HG03108 (cell line): Measurements from ENCODE around the gene DUXB.
A peak's percentile ranks its signal among the peaks of the same experiment; 100 is the strongest.

ENCODE experiments used
- ATAC-seq: cut with Tn5 transposase; IDR thresholded peaks from one replicate; pipeline ENCODE4 v1.9.1; 2021; ENCODE audit warnings: moderate library complexity; ENCODE audit not compliant: unreplicated experiment

Gene DUXB

DNA sequence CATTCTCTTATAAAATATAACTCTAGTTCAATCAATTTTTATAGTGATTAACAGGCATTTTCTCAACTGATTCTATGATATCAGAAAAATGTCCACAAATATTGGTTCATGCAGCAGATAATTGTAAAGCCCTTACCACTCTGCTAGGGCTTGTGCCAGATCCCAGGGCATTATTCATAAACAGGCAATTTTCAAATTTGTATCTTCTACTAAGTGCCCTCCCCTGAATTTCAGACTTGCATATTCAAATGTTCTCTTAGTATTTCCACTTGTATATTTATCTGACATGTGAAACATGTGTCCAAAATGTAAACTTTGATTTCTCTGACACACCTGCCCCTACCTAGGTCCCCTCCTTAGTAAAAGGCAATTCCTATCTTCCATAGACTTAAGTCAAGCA, 33.8 kb downstream of the DUXB start:
- ATAC-seq: no peak

DNA sequence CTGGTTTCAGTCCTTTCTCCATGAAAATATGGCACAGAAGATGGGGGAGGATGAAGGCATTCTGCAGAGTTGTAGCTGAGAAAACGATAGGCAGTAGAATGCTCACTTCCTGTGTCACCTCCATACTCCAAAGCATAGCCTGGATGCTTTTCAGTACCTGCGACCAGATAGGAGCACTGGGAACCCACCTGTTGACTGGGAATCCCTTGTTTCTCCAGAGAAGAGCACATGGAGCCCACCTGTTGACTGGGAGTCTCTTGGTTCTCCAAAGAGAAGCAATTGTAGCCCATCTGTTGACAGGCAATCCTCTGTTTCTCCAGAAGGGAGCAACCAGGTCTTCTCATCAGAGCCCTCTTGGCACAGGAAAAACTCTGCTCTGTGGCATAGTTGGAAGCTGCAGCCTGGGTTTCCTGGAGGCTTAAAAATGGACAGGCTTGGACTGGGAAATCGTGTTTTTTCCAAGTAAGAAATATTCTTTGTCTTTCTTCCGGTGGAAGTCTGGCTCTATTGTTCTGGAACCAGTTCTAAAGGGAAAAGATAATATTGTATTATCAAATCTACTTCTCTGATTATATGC, 40.4 kb downstream of the DUXB start:
- ATAC-seq: no peak

GRCh38 chr16:75660321-75660720, 40.9 kb downstream of the DUXB start:
- ATAC-seq: no peak

DNA sequence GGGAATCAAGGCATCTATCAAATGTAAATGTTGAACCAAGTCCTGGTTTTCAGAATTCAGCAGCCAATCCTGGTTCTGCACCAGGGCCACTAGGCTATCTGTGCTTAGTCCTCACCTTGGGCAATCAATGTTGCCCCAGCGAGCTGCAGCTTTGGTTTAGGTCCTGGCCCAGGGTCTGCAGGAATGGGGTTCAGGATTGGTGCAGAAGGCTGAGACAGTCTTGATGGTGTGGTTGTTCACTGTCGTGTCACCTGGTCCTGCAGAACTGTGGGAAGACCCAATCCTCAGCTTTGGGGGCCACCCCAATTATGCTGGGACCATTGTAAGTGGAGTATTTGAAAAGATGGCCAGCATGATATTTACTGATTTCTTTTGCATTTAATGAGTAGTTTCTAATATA, 43.1 kb downstream of the DUXB start:
- no peak for ATAC-seq

DNA sequence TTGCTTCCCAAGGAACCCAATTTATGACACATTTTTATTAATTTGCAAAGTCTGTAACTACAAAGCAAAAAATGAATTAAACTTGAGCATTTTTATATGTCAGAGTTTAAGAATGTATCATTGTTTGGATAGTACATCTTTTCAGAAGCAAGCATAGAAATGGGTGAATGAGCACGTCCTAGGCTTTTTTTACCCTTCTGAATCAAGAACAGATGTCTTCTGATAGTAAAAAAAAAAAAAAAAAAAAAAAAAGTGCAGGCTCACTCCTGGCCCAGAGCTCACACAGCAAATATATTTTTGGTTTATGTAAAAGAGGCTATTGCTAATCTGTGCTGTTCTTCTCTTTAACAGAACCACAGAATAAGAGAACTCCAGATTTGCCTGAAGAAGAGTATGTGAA, 47.3 kb downstream of the DUXB start:
- ATAC-seq: no peak

- ATAC-seq: peak; percentile 25
Measured at GRCh38 chr16:75648265-75649076, 52.8 kb downstream of the DUXB start.

- ATAC-seq: peak; percentile 89
Measured at GRCh38 chr16:75647492-75648264, 53.6 kb downstream of the DUXB start, which contains the start of the genes KARS1 and TERF2IP. Gene KARS1 (minus strand): TSS chr16:75647665. CDS start chr16:75647639, 26 bp downstream. Gene TERF2IP (plus strand): TSS chr16:75647773. CDS start chr16:75647883, 110 bp downstream.

DNA sequence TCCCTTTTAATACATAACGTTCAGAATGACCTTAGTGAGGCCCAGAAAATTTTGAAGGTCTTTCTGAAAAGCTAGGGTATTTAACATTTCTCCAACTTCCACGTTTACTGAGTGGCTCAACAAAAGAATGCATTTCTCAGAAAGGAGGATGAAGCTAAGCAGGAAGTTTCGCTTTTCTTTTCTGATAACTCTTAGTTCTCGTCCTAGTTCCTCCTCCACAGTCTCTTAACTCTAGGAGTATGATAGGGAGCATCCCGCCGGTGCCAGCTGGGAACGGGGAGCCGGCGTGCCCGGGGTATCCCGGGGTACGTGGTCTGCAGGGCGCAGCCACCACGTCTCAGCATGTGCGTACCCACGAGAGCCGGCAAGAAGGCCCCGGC, 54.2 kb downstream of the DUXB start:
- peak; percentile 11 for ATAC-seq

GRCh38 chr16:75644240-75645012, 56.8 kb downstream of the DUXB start:
- no peak for ATAC-seq
